A549 treated with AZD2906 at 1 μM for 4 hours (cell line): ENCODE results near the gene DHH. TPM values are rescaled to one million over a fixed set of nuclear protein-coding genes. Genes with fewer than 3 reads are reported as not detected.

ENCODE experiments used
- total RNA-seq: library from RNA; stranded (reverse); fragments of 200-300 nt; extraction: Qiagen RNA extraction; gene quantifications from 5 replicates; pipeline ENCODE4 v1.2.3, GENCODE V29; 2022

The DHH gene
- not detected in 5 replicates for total RNA-seq

GRCh38 chr12:49094160-49094974 is at the start of gene DHH:
Gene DHH (minus strand): TSS chr12:49094801. CDS start chr12:49094512, 289 bp downstream.

GRCh38 chr12:49131051-49131893 is 36.7 kb upstream of the DHH start, which contains the start of gene TUBA1B:
Gene TUBA1B (minus strand): TSS chr12:49131395. CDS start chr12:49131300, 95 bp downstream.

GRCh38 chr12:49110464-49111155 is 16.0 kb upstream of the DHH start, which contains the start of gene LMBR1L:
Gene LMBR1L (minus strand): TSS chr12:49110847. CDS start chr12:49110555, 292 bp downstream.

GRCh38 chr12:49069507-49070346 is 24.9 kb downstream of the DHH start, which contains the start of gene RHEBL1:
Gene RHEBL1 (minus strand): TSS chr12:49069979. CDS start chr12:49069785, 194 bp downstream.

GRCh38 chr12:49060237-49061156 is 34.1 kb downstream of the DHH start, which contains the start of gene KMT2D:
Gene KMT2D (minus strand): TSS chr12:49060794. CDS start chr12:49055324, 5,470 bp downstream.

Other genes starting within 250 kb of the DHH start
- gene DDX23, start 242.6 kb downstream of the DHH start, total RNA-seq: 71.9 to 82.8 TPM (median 75.2 TPM) in 5 replicates
- 3.1 to 4.9 TPM (median 3.4 TPM) in 5 replicates for gene RND1, start 228.9 kb downstream of the DHH start, total RNA-seq
- 48.4 to 61.7 TPM (median 57.5 TPM) in 5 replicates for gene FKBP11, start 169.3 kb downstream of the DHH start, total RNA-seq
- gene ARF3, start 137.3 kb downstream of the DHH start, total RNA-seq: 114 to 159 TPM (median 151 TPM) in 5 replicates
- 1.6 to 2.3 TPM (median 1.9 TPM) in 5 replicates for gene WNT10B, start 123.1 kb downstream of the DHH start, total RNA-seq
- gene WNT1, start 116.5 kb downstream of the DHH start, total RNA-seq: 0.09 to 0.17 TPM (median 0.13 TPM) in 5 replicates
- 0.50 to 0.82 TPM (median 0.66 TPM) in 5 replicates for gene DDN, start 95.4 kb downstream of the DHH start, total RNA-seq
- gene PRKAG1, start 76.0 kb downstream of the DHH start, total RNA-seq: 39.8 to 43.2 TPM (median 40.2 TPM) in 5 replicates
- gene KMT2D, start 34.0 kb downstream of the DHH start, total RNA-seq: 28.7 to 38.1 TPM (median 34.0 TPM) in 5 replicates
- gene RHEBL1, start 24.8 kb downstream of the DHH start, total RNA-seq: 3.2 to 5.1 TPM (median 4.1 TPM) in 5 replicates
- 13.1 to 18.8 TPM (median 16.6 TPM) in 5 replicates for gene LMBR1L, start 16.0 kb upstream of the DHH start, total RNA-seq
- 2,296 to 2,496 TPM (median 2,380 TPM) in 5 replicates for gene TUBA1B, start 36.6 kb upstream of the DHH start, total RNA-seq
- 195 to 252 TPM (median 234 TPM) in 5 replicates for gene TUBA1A, start 94.3 kb upstream of the DHH start, total RNA-seq
- 1,559 to 2,017 TPM (median 1,622 TPM) in 5 replicates for gene TUBA1C, start 170.3 kb upstream of the DHH start, total RNA-seq
- gene PRPH, start 200.3 kb upstream of the DHH start, total RNA-seq: 0.82 to 2.1 TPM (median 1.9 TPM) in 5 replicates
- 77.8 to 88.1 TPM (median 86.0 TPM) in 5 replicates for gene TROAP, start 228.5 kb upstream of the DHH start, total RNA-seq
- gene C1QL4, start 242.4 kb upstream of the DHH start, total RNA-seq: 5.9 to 8.0 TPM (median 6.9 TPM) in 5 replicates